Right ventricle myocardium inferior (tissue), 1 donor: Measurements from ENCODE around the gene CENPB. TPM values are rescaled to one million over a fixed set of nuclear protein-coding genes. Genes with fewer than 3 reads are reported as not detected.

Experiments used
- ATAC-seq: fragments of 200-7000 bp; cut with Tn5 transposase; one replicate; pipeline ENCODE4 v1.9.1; 2020; ENCODE audit warnings: mild to moderate bottlenecking, moderate library complexity
- DNase-seq: peaks from one replicate; pipeline ENCODE4 v3.0.0; 2021; ENCODE audit errors: missing footprints
- intact Hi-C: fragments of 100-400 bp; cut with DNase I; formaldehyde crosslinking; loops from one replicate; pipeline ENCODE4 v1.11.0; 2022
- total RNA-seq: library from RNA; stranded (reverse); fragmentation: NEBNext Ultra II Directional; extraction: Animal tissue kit (Norgen Biotek cat#: 25700); gene quantifications from one replicate; pipeline ENCODE4 v1.2.1, GENCODE V29; 2021
- donor health status: DM: no; HTN: yes; CAD: no; lungs with severe emphysema.

Gene CENPB
- total RNA-seq, 1 donor from 2014 or later = 68.2 TPM

GRCh38 chr20:3741836-3742458, 44.6 kb downstream of the CENPB start:
- intact Hi-C loops = no loop called here
- DNase-seq = no peak
- no peak for ATAC-seq

- intact Hi-C loops = no loop called here
- no peak for ATAC-seq
- no peak for DNase-seq
Measured at GRCh38 chr20:3740615-3741301, 45.8 kb downstream of the CENPB start.

- intact Hi-C loops = no loop called here
- DNase-seq (no peak), ATAC-seq (no peak)
Measured at GRCh38 chr20:3739926-3740451, 46.6 kb downstream of the CENPB start.

- intact Hi-C loops = no loop called here
- ATAC-seq = peak; percentile 36
- no peak for DNase-seq
Measured at GRCh38 chr20:3739054-3739925, 47.2 kb downstream of the CENPB start.

GRCh38 chr20:3738111-3739053, 48.2 kb downstream of the CENPB start:
- intact Hi-C loops = no loop called here
- ATAC-seq (peak; percentile 8), DNase-seq (no peak)

- intact Hi-C loops = no loop called here
- DNase-seq = no peak
- ATAC-seq = no peak
Measured at GRCh38 chr20:3735768-3736167, 50.8 kb downstream of the CENPB start.

- intact Hi-C loops = no loop called here
- DNase-seq (no peak), ATAC-seq (no peak)
Measured at GRCh38 chr20:3734111-3734843, 52.3 kb downstream of the CENPB start.

Other genes with a start within 250 kb of the CENPB start
- not detected for gene GFRA4, start 123.3 kb downstream of the CENPB start, total RNA-seq
- gene ADAM33, start 104.7 kb downstream of the CENPB start, total RNA-seq = 13.4 TPM
- gene SIGLEC1, start 74.1 kb downstream of the CENPB start, total RNA-seq = 9.5 TPM
- 17.5 TPM for gene HSPA12B, start 54.1 kb downstream of the CENPB start, total RNA-seq
- 14.6 TPM for gene ADISSP, start 19.0 kb downstream of the CENPB start, total RNA-seq
- gene SPEF1, start 5.3 kb downstream of the CENPB start, total RNA-seq = 0.14 TPM
- gene CDC25B, start 9.6 kb upstream of the CENPB start, total RNA-seq = 10.1 TPM
- gene AP5S1, start 33.8 kb upstream of the CENPB start, total RNA-seq = 9.8 TPM
- 35.0 TPM for gene MAVS, start 60.1 kb upstream of the CENPB start, total RNA-seq
- gene PANK2, start 102.6 kb upstream of the CENPB start, total RNA-seq = 16.6 TPM
- 7.4 TPM for gene RNF24, start 228.8 kb upstream of the CENPB start, total RNA-seq